Upper lobe of left lung (tissue), 6 donors: Measurements from ENCODE around the gene FHIT. TPM values are rescaled to one million over a fixed set of nuclear protein-coding genes. Genes with fewer than 3 reads are reported as not detected.

ENCODE experiments used
- ATAC-seq, 2 donors: fragments of 200-7000 bp; cut with Tn5 transposase; one replicate each; pipeline ENCODE4 v1.9.1; 2022; ENCODE audit warnings: mild to moderate bottlenecking in 2 of 2, moderate library complexity in 2 of 2; ENCODE audit not compliant: low FRiP score in 2 of 2
- DNase-seq, 2 donors: peaks; one replicate each; pipeline ENCODE4 v3.0.0-alpha.2; 2019 to 2020
- H3K27ac ChIP-seq, 4 donors: fragments of 200-600 bp; sonication (generic); one replicate each; pipeline ENCODE4 v1.5.1; 2016 to 2019
- H3K27me3 ChIP-seq, 4 donors: fragments of 200-600 bp; sonication (generic); one replicate each; pipeline ENCODE4 v1.5.1; 2017 to 2019
- H3K36me3 ChIP-seq, 4 donors: fragments of 200-600 bp; sonication (generic); one replicate each; pipeline ENCODE4 v1.5.1; 2016 to 2019
- H3K4me1 ChIP-seq, 4 donors: fragments of 200-600 bp; sonication (generic); one replicate each; pipeline ENCODE4 v1.5.1; 2018 to 2019
- H3K4me3 ChIP-seq, 4 donors: fragments of 200-600 bp; sonication (generic); one replicate each; pipeline ENCODE4 v1.5.1; 2017 to 2019; ENCODE audit warnings: mild to moderate bottlenecking in 2 of 4, moderate library complexity in 1 of 4
- H3K9me3 ChIP-seq, 4 donors: fragments of 200-600 bp; sonication (generic); one replicate each; pipeline ENCODE4 v1.5.1; 2018 to 2019
- CTCF ChIP-seq, 6 experiments: fragments of 450-650 bp in 4 of 6; fragments of 200-600 bp in 2 of 6; sonication (generic) in 2 of 6; IDR thresholded peaks; one replicate each; pipeline ENCODE4 v1.5.1; 2016 to 2019; ENCODE audit warnings: antibody characterized with exemption in 6 of 6
- EP300 ChIP-seq, 4 donors: sonication (generic); formaldehyde crosslinking; IDR thresholded peaks; one replicate each; pipeline ENCODE4 v1.5.1; 2017; ENCODE audit warnings: antibody characterized with exemption in 4 of 4, control low read depth in 2 of 4
- POLR2A ChIP-seq, 4 donors: fragments of 450-650 bp; IDR thresholded peaks; one replicate each; pipeline ENCODE4 v1.5.1; 2016 to 2017; ENCODE audit warnings: antibody characterized with exemption in 4 of 4, mild to moderate bottlenecking in 2 of 4
- POLR2AphosphoS5 ChIP-seq, 2 donors: sonication (generic); formaldehyde crosslinking; IDR thresholded peaks; one replicate each; pipeline ENCODE4 v1.5.1; 2017; ENCODE audit warnings: antibody characterized with exemption in 2 of 2
- WGBS, 2 donors: methylation state at CpG; one replicate each; pipeline ENCODE4 v1.1.5; 2017 to 2018; 5-methylcytosine and 5-hydroxymethylcytosine counted together
- total RNA-seq, 6 donors: library from RNA; depleted of rRNA in 4 of 6; stranded (reverse); fragments of >200 nt in 4 of 6; gene quantifications; one replicate each; pipeline versions ENCODE4 v1.1.0 to v1.2.1, GENCODE V29; 2016 to 2021
- donor health status: DM: no; HTN: no; CAD: no; lungs with moderate emphysema.
- donor health status: DM: no; HTN: yes; CAD: no; lungs with severe emphysema.

The FHIT gene
- total RNA-seq, 6 donors from 2014 or later = 6.8 to 56.6 (median 11.1) TPM

- Histone ChIP-seq H3K4me1 (no peaks in the 10 kb centered on the region), H3K27me3 (no peaks in the 10 kb centered on the region), H3K27ac (no peak overlapping the region), H3K36me3 (no peaks in the 10 kb centered on the region), H3K4me3 (no peak overlapping the region), H3K9me3 (no peaks in the 10 kb centered on the region)
- WGBS, 2 donors = 96% methylated on average over 5 of the region's 5 CpGs
- DNase-seq (no peak), ATAC-seq (no peak)
- no peak for TF ChIP-seq POLR2AphosphoS5 (IDR thresholded peaks at IDR 0.05)
- no peak for TF ChIP-seq POLR2A (IDR thresholded peaks at IDR 0.05)
- no peak for TF ChIP-seq EP300 (IDR thresholded peaks at IDR 0.05)
- no peak for TF ChIP-seq CTCF (IDR thresholded peaks at IDR 0.05)
Measured at GRCh38 chr3:60531759-60532158, 719.5 kb downstream of the FHIT start.

- WGBS, 2 donors = 63 to 78% methylated on average over 1 of the region's 1 CpG
Measured at GRCh38 chr3:60528651-60529050, 722.6 kb downstream of the FHIT start.

GRCh38 chr3:60523536-60523935 is 727.7 kb downstream of the FHIT start:
- WGBS, 2 donors = 43 to 61% methylated on average over 2 of the region's 2 CpGs
- no peaks in the 10 kb centered on the region for H3K36me3 ChIP-seq

More at GRCh38 chr3:60528651-60529050, 722.6 kb downstream of the FHIT start:
- Histone ChIP-seq H3K36me3 (no peaks in the 10 kb centered on the region), H3K9me3 (no peaks in the 10 kb centered on the region), H3K4me3 (no peak overlapping the region), H3K27me3 (no peaks in the 10 kb centered on the region), H3K4me1 (no peaks in the 10 kb centered on the region), H3K27ac (no peak overlapping the region)
- DNase-seq (no peak), ATAC-seq (no peak)
- TF ChIP-seq EP300 (IDR thresholded peaks at IDR 0.05) = no peak
- TF ChIP-seq CTCF (IDR thresholded peaks at IDR 0.05) = no peak
- TF ChIP-seq POLR2AphosphoS5 (IDR thresholded peaks at IDR 0.05) = no peak
- TF ChIP-seq POLR2A (IDR thresholded peaks at IDR 0.05) = no peak

GRCh38 chr3:60517134-60517533 is 734.1 kb downstream of the FHIT start:
- TF ChIP-seq POLR2AphosphoS5 (IDR thresholded peaks at IDR 0.05) (no peak), POLR2A (IDR thresholded peaks at IDR 0.05) (no peak), EP300 (IDR thresholded peaks at IDR 0.05) (no peak), CTCF (IDR thresholded peaks at IDR 0.05) (no peak)
- H3K9me3 ChIP-seq = peaks cover 0 to 7% (median 0%) of the 10 kb centered on the region in 4 donors
- WGBS, 2 donors = 92 to 94% methylated on average over 3 of the region's 3 CpGs
- H3K4me1 ChIP-seq = no peaks in the 10 kb centered on the region
- DNase-seq (no peak), ATAC-seq (no peak)
- no peak overlapping the region for H3K27ac ChIP-seq
- no peak overlapping the region for H3K4me3 ChIP-seq
- no peaks in the 10 kb centered on the region for H3K27me3 ChIP-seq
- H3K36me3 ChIP-seq = no peaks in the 10 kb centered on the region

More at GRCh38 chr3:60523536-60523935, 727.7 kb downstream of the FHIT start:
- ATAC-seq = no peak
- no peaks in the 10 kb centered on the region for H3K4me1 ChIP-seq
- H3K27ac ChIP-seq = no peak overlapping the region
- H3K27me3 ChIP-seq = no peaks in the 10 kb centered on the region
- no peak for DNase-seq
- TF ChIP-seq POLR2AphosphoS5 (IDR thresholded peaks at IDR 0.05) = no peak
- no peaks in the 10 kb centered on the region for H3K9me3 ChIP-seq
- no peak overlapping the region for H3K4me3 ChIP-seq

GRCh38 chr3:60514866-60515265 is 736.4 kb downstream of the FHIT start:
- 68 to 70% methylated on average over 8 of the region's 8 CpGs for whole genome bisulfite sequencing, 2 donors
- DNase-seq = no peak

More at GRCh38 chr3:60514866-60515265, 736.4 kb downstream of the FHIT start:
- Histone ChIP-seq H3K4me3 (no peak overlapping the region), H3K27me3 (no peaks in the 10 kb centered on the region), H3K36me3 (no peaks in the 10 kb centered on the region), H3K4me1 (no peaks in the 10 kb centered on the region), H3K27ac (no peak overlapping the region), H3K9me3 (peaks cover 0 to 7% (median 0%) of the 10 kb centered on the region in 4 donors)
- TF ChIP-seq EP300 (IDR thresholded peaks at IDR 0.05) (no peak), POLR2A (IDR thresholded peaks at IDR 0.05) (no peak), POLR2AphosphoS5 (IDR thresholded peaks at IDR 0.05) (no peak), CTCF (IDR thresholded peaks at IDR 0.05) (no peak)
- no peak for ATAC-seq
